Lung (tissue), 12 donors: ENCODE measurements around the gene MEG3. TPM values are rescaled to one million over a fixed set of nuclear protein-coding genes. Genes with fewer than 3 reads are reported as not detected.

Experiments
- ATAC-seq: fragments of 200-7000 bp; cut with Tn5 transposase; one replicate; pipeline ENCODE4 v1.9.1; 2020; ENCODE audit warnings: moderate number of reproducible peaks; ENCODE audit not compliant: insufficient read depth, low FRiP score
- DNase-seq, 3 donors: peaks; one replicate each; pipeline ENCODE4 v3.0.0-alpha.2; 2013 to 2017
- H3K27ac ChIP-seq, 2 donors: one replicate each; pipeline ENCODE4 v1.5.1; 2013; ENCODE audit warnings: mild to moderate bottlenecking in 2 of 2, moderate library complexity in 2 of 2, control low read depth in 1 of 2, inconsistent platforms in 1 of 2, low read depth in 1 of 2, low read length in 1 of 2
- H3K27me3 ChIP-seq, 3 donors: one replicate each; pipeline ENCODE4 v1.5.1; 2013; ENCODE audit warnings: low read length in 2 of 3; ENCODE audit not compliant: control insufficient read depth in 3 of 3, insufficient read depth in 3 of 3
- H3K36me3 ChIP-seq, 4 donors: one replicate each; pipeline ENCODE4 v1.5.1; 2013; ENCODE audit warnings: low read length in 4 of 4, mild to moderate bottlenecking in 1 of 4, moderate library complexity in 1 of 4; ENCODE audit not compliant: control insufficient read depth in 4 of 4, insufficient read depth in 4 of 4
- H3K4me1 ChIP-seq, 5 donors: one replicate each; pipeline ENCODE4 v1.5.1; 2013; ENCODE audit warnings: low read length in 5 of 5, mild to moderate bottlenecking in 2 of 5, moderate library complexity in 1 of 5; ENCODE audit not compliant: control insufficient read depth in 5 of 5, insufficient read depth in 5 of 5
- H3K4me3 ChIP-seq: one replicate; pipeline ENCODE4 v1.5.1; 2013; ENCODE audit warnings: mild to moderate bottlenecking, control low read depth, moderate library complexity
- H3K9ac ChIP-seq, 2 donors: one replicate each; pipeline ENCODE4 v1.5.1; 2013; ENCODE audit warnings: low read length in 2 of 2, control low read depth in 1 of 2; ENCODE audit not compliant: insufficient read depth in 1 of 2
- H3K9me3 ChIP-seq, 4 donors: one replicate each; pipeline ENCODE4 v1.5.1; 2013; ENCODE audit warnings: low read length in 3 of 4, mild to moderate bottlenecking in 1 of 4, moderate library complexity in 1 of 4; ENCODE audit not compliant: control insufficient read depth in 4 of 4, insufficient read depth in 3 of 4
- CTCF ChIP-seq: IDR thresholded peaks from 2 replicates; pipeline ENCODE4 v1.5.1; 2012; ENCODE audit warnings: mild to moderate bottlenecking; ENCODE audit errors: control extremely low read depth, extremely low read depth
- WGBS, 2 donors: extraction: QIAGEN DNeasy Blood & Tissue Kit; methylation state at CpG; one replicate each; pipeline ENCODE4 v1.1.7; 2013; 5-methylcytosine and 5-hydroxymethylcytosine counted together
- polyA plus RNA-seq, 2 donors: library from polyadenylated mRNA; stranded (reverse); fragments of 200-250 nt; gene quantifications; one replicate each; pipeline ENCODE4 v1.2.1, GENCODE V29; 2013
- total RNA-seq, 2 donors: library from RNA; depleted of rRNA in 1 of 2; stranded (reverse); fragments of >200 nt in 1 of 2; gene quantifications; one replicate each; pipeline ENCODE4 v1.2.1, GENCODE V29; 2014 to 2021
- donor health status: control.
- donor health status: control.
- donor health status: Bipolar disorder and iron deficiency.
- donor health status: healthy.
- donor health status: DM: yes; HTN: yes; CAD: no.

Gene MEG3
- total and polyA plus RNA-seq, 4 donors, result 5.9 to 267 (median 14.8) TPM

- DNase-seq (no peak), ATAC-seq (no peak)
- 88 to 97% methylated on average over 11 of the region's 11 CpGs for WGBS, 2 donors
- no peak for TF ChIP-seq CTCF
- no peak overlapping the region for H3K27ac ChIP-seq
- H3K4me1 ChIP-seq, result peaks cover 0 to 22% (median 4%) of the 10 kb centered on the region in 5 donors
- no peak overlapping the region for H3K4me3 ChIP-seq
- H3K9me3 ChIP-seq, result no peaks in the 10 kb centered on the region
- no peaks in the 10 kb centered on the region for H3K36me3 ChIP-seq
- H3K9ac ChIP-seq, result no peak overlapping the region
- H3K27me3 ChIP-seq, result no peaks in the 10 kb centered on the region
These were observed 41.2 kb upstream of the MEG3 start for GRCh38 chr14:100784523-100785337.

- WGBS, 2 donors, result 92% methylated on average over 4 of the region's 4 CpGs
- ATAC-seq, result no peak
These were observed 40.6 kb upstream of the MEG3 start for GRCh38 chr14:100785338-100785615.

GRCh38 chr14:100785626-100786025, 40.3 kb upstream of the MEG3 start:
- peak in 1 of 3 donors; percentile 10 for DNase-seq
- no peak overlapping the region for H3K9ac ChIP-seq
- no peak for ATAC-seq
- 94 to 97% methylated on average over 7 of the region's 7 CpGs for WGBS, 2 donors
- H3K27ac ChIP-seq, result no peak overlapping the region
- no peak for TF ChIP-seq CTCF
- H3K4me1 ChIP-seq, result peaks cover 0 to 24% (median 4%) of the 10 kb centered on the region in 5 donors
- no peaks in the 10 kb centered on the region for H3K27me3 ChIP-seq
- H3K9me3 ChIP-seq, result no peaks in the 10 kb centered on the region
- no peak overlapping the region for H3K4me3 ChIP-seq
- no peaks in the 10 kb centered on the region for H3K36me3 ChIP-seq

More at GRCh38 chr14:100785338-100785615, 40.6 kb upstream of the MEG3 start:
- no peak overlapping the region for H3K27ac ChIP-seq
- no peaks in the 10 kb centered on the region for H3K9me3 ChIP-seq
- no peak for DNase-seq
- H3K4me3 ChIP-seq, result no peak overlapping the region
- peaks cover 0 to 22% (median 4%) of the 10 kb centered on the region in 5 donors for H3K4me1 ChIP-seq
- no peaks in the 10 kb centered on the region for H3K36me3 ChIP-seq
- no peak for TF ChIP-seq CTCF
- H3K9ac ChIP-seq, result no peak overlapping the region
- H3K27me3 ChIP-seq, result no peaks in the 10 kb centered on the region
